GM12865 (cell line): ENCODE measurements around the gene LDLRAD1.
A peak's percentile ranks its signal among the peaks of the same experiment; 100 is the strongest.

Experiments
- DNase-seq: peaks from one replicate; pipeline ENCODE4 v3.0.0; 2010; ENCODE audit warnings: low read depth
- H3K4me3 ChIP-seq: 2 replicates; pipeline ENCODE4 v1.5.1; 2011; ENCODE audit warnings: mild to moderate bottlenecking, low read depth, low read length, control low read depth
- TF ChIP-seq, protein P1 (sequence below): IDR thresholded peaks from 2 replicates; pipeline ENCODE4 v1.5.1; 2011; ENCODE audit warnings: low read length, control low read depth, low read depth, inconsistent platforms; ENCODE audit not compliant: insufficient read depth; ENCODE audit errors: missing control alignments

Gene LDLRAD1

DNA sequence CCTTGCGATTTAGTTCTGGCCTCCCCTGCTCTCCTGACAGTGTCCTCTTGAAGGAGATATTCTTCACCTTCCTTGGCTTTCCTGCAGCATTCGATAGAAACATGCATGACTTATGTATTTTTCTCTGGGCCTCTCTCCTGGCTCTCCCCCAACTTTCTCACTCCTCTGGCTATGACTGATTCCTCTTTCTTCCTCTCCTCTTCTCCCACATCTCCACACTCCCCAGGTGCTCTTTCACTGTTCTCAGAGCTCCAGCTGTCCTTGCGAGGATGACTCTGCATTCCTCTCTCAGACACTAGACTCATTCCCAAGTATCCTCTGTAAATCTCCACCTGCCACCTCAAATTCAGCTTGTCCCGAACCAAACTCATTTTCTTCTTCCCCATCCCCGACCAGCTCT, 53.9 kb downstream of the LDLRAD1 start:
- TF ChIP-seq, protein P1, sequence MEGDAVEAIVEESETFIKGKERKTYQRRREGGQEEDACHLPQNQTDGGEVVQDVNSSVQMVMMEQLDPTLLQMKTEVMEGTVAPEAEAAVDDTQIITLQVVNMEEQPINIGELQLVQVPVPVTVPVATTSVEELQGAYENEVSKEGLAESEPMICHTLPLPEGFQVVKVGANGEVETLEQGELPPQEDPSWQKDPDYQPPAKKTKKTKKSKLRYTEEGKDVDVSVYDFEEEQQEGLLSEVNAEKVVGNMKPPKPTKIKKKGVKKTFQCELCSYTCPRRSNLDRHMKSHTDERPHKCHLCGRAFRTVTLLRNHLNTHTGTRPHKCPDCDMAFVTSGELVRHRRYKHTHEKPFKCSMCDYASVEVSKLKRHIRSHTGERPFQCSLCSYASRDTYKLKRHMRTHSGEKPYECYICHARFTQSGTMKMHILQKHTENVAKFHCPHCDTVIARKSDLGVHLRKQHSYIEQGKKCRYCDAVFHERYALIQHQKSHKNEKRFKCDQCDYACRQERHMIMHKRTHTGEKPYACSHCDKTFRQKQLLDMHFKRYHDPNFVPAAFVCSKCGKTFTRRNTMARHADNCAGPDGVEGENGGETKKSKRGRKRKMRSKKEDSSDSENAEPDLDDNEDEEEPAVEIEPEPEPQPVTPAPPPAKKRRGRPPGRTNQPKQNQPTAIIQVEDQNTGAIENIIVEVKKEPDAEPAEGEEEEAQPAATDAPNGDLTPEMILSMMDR = no peak

DNA sequence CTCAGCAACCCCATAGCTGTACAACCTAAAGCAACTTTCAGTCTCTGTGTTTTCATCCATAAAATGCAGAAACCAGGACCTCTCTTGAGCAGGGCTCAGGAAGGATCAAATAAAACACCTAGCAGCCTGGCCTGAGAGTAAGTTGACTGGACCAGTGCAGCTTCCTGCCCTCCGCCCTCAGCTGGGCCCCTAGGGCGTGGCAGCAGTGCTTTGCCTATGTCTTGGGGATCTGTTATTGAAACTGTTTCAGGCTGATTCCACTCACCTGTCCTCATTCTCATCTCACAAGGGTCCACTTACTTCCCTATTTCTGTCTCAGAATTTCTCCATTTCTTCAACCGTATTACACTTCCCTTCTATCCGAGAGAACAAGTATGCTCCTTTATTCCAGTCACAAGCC, 54.5 kb downstream of the LDLRAD1 start:
- TF ChIP-seq, protein P1 = no peak
- peak; percentile 35 for DNase-seq

More for the DNA sequence above, 53.9 kb downstream of the LDLRAD1 start:
- H3K4me3 ChIP-seq = no peak overlapping the region
- DNase-seq = no peak

DNA sequence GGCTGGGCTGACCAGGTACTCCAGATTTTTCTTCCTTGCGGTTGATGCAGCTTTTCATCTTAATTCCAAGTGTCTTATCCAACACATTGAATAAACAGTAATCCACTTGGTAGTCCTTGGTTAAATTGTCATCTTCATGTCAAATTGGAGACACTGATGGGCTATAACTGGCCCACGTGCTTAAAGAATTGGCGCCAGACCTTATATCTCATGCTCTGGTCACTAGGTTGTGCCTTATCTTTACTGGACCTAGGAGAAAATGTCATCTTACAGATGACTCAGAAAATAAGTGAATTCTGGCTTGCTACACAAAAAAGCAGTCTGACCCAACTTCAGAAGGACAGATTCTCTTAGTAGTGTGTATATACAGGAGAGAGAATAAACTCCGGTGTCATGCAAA, 55.6 kb downstream of the LDLRAD1 start:
- DNase-seq = no peak
- TF ChIP-seq, protein P1 = no peak
- H3K4me3 ChIP-seq = no peak overlapping the region

More for the DNA sequence above, 54.5 kb downstream of the LDLRAD1 start:
- H3K4me3 ChIP-seq = no peak overlapping the region

DNA sequence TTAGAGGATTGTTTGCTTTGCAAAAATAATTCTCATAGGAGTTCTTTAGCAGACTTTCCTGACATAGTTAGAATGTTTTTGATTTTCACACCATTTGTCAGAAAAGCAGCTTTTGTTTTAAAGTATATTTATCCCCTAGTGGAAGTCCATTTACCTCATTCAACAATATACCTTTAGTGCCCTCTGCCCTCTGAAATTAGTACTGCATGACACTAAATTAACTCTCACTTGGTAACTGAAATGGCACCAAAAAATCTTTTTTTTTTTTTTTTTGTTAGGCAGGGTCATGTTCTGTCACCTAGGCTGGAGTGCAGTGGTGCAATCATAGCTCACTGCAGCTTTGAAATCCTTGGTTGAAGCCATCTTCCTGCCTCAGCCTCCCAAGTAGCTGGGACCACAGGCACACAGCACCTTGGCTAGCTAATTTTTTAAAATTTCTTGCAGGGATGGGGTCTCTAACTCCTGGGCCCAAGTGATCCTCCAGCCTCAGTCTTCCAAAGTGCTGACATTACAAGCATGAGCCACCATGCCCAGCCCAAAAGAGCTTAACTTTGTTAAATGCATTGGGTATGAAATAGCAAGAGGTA, 58.2 kb downstream of the LDLRAD1 start:
- TF ChIP-seq, protein P1 = peak; percentile 46
- H3K4me3 ChIP-seq = no peak overlapping the region
- peak; percentile 46 for DNase-seq
